ENCODE results near the gene SMPD3.

The SMPD3 gene

DNA sequence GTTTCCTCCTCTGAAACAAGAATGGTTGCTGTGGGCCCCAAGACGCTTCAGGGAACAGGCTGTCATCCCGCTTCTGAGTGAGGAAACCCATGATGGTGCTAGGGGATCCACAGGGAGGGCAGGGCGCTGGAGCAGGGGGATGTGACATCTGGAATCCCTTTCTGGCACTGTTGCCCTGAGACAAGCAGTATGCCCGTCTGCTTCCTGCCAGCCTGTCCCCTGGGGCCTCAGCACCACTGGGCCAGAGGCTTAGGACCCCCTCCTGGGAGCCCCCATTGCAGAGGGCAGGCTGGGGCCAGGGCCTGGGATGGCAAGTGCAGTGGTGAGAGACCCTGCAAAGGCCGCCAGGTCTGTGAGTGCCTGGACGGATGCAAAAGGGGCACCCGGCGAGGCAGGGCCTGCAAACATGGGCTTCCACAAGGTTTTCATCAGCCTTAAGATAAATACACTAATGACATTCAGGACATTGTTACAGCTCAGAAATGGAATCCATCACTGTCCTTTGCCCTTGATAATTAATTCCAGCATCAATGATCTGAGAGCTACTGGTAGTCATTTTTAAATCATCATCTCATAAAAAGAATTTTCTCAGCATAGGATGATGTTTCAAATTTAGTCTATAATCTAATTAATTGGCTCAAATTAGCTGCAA is 85.9 kb downstream of the SMPD3 start:
- no peak overlapping the region for H3K27ac ChIP-seq (ENCODE audit: low read depth, low read length)
- no peak overlapping the region for H3K4me3 ChIP-seq (ENCODE audit: low read depth in 1 of 5, low read length in 5 of 5)
- peaks cover 0 to 21% (median 20%) of the 10 kb centered on the region in 5 donors for H3K36me3 ChIP-seq (ENCODE audit: control insufficient read depth in 5 of 5, insufficient read depth in 5 of 5, low read length in 5 of 5)
- H3K9ac ChIP-seq (ENCODE audit: low read length in 5 of 5), result peak overlapping the region in 1 of 5 donors; percentile 44
- peaks cover 0 to 27% (median 16%) of the 10 kb centered on the region in 5 donors for H3K27me3 ChIP-seq (ENCODE audit: control insufficient read depth in 5 of 5, insufficient read depth in 4 of 5, low read length in 5 of 5)
- no peaks in the 10 kb centered on the region for H3K9me3 ChIP-seq (ENCODE audit: control insufficient read depth in 5 of 5, low read length in 5 of 5)
- H3K4me1 ChIP-seq (ENCODE audit: control insufficient read depth in 5 of 5, insufficient read depth in 5 of 5, low read length in 5 of 5), result peaks cover 0 to 38% (median 24%) of the 10 kb centered on the region in 5 donors

DNA sequence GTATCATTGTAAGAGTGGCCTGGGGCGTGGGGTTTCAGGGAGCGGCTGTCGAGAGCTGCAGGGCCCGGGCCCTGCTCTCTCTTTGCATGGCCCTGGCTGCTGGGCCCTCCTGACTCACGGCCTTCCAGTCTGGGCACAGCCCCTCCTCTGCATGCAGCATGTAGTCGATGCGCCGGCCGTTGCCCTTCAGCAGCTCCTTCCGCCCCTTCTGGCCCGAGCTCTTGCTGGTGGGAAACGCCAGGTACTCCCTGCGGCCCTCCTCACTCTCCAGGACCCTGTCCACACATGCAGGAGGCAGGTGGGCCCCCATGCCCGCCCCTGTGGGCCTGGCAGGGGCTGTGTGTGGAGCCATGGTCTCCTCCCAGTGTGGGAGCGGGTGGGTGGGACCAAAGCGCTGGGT is 86.8 kb downstream of the SMPD3 start:
- Histone ChIP-seq H3K36me3 (ENCODE audit: control insufficient read depth in 5 of 5, insufficient read depth in 5 of 5, low read length in 5 of 5) (peaks cover 0 to 30% (median 29%) of the 10 kb centered on the region in 5 donors), H3K27me3 (ENCODE audit: control insufficient read depth in 5 of 5, insufficient read depth in 4 of 5, low read length in 5 of 5) (peaks cover 0 to 27% (median 16%) of the 10 kb centered on the region in 5 donors), H3K9ac (ENCODE audit: low read length in 5 of 5) (no peak overlapping the region), H3K9me3 (ENCODE audit: control insufficient read depth in 5 of 5, low read length in 5 of 5) (no peaks in the 10 kb centered on the region), H3K27ac (ENCODE audit: low read depth, low read length) (no peak overlapping the region), H3K4me3 (ENCODE audit: low read depth in 1 of 5, low read length in 5 of 5) (no peak overlapping the region), H3K4me1 (ENCODE audit: control insufficient read depth in 5 of 5, insufficient read depth in 5 of 5, low read length in 5 of 5) (peaks cover 0 to 46% (median 29%) of the 10 kb centered on the region in 5 donors)

DNA sequence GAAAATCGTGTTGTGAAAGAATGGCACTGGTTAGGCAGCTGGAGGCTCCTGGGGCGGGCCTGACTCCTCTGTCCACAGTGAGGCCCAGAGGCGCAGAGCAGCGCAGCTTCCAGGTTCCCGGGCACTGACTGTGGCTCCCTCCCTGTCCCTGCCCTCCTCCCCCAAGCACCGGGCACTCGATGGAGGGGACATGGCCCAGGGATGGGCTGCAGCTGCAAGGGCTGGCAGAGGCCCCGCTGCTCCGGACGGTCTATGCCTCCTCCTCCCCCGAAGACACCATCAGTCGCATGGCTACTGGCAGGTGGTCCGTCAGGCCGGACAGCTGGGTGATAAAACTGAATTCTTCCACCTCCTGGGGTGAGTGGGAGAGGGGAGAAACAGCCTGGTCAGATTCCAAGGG is 87.4 kb downstream of the SMPD3 start:
- Histone ChIP-seq H3K27me3 (ENCODE audit: control insufficient read depth in 5 of 5, insufficient read depth in 4 of 5, low read length in 5 of 5) (peaks cover 0 to 23% (median 13%) of the 10 kb centered on the region in 5 donors), H3K4me1 (ENCODE audit: control insufficient read depth in 5 of 5, insufficient read depth in 5 of 5, low read length in 5 of 5) (peaks cover 0 to 49% (median 34%) of the 10 kb centered on the region in 5 donors), H3K27ac (ENCODE audit: low read depth, low read length) (no peak overlapping the region), H3K4me3 (ENCODE audit: low read depth in 1 of 5, low read length in 5 of 5) (no peak overlapping the region), H3K9ac (ENCODE audit: low read length in 5 of 5) (no peak overlapping the region), H3K9me3 (ENCODE audit: control insufficient read depth in 5 of 5, low read length in 5 of 5) (no peaks in the 10 kb centered on the region), H3K36me3 (ENCODE audit: control insufficient read depth in 5 of 5, insufficient read depth in 5 of 5, low read length in 5 of 5) (peaks cover 0 to 35% (median 34%) of the 10 kb centered on the region in 5 donors)

DNA sequence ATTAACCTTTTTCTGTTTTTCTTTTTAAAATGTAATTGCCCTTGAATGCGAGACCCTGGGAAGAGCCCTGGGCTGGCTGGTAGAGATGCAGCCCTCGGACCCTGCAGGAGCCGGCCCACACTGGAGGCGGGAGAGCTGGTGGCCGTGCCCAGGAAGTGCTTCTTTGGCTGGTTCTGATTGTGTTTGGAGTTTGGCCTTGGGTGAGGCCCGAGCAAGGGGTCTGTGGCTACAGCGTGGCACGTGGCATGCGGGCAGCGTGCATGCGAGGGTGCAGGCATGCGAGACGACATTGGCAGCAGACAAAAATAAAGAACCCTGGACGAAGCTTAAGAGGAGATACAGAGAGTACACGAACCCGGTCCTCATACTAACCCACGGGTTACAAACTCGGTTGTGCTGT is 87.8 kb downstream of the SMPD3 start:
- peaks cover 0 to 49% (median 36%) of the 10 kb centered on the region in 5 donors for H3K4me1 ChIP-seq (ENCODE audit: control insufficient read depth in 5 of 5, insufficient read depth in 5 of 5, low read length in 5 of 5)
- H3K27ac ChIP-seq (ENCODE audit: low read depth, low read length), result no peak overlapping the region
- no peaks in the 10 kb centered on the region for H3K9me3 ChIP-seq (ENCODE audit: control insufficient read depth in 5 of 5, low read length in 5 of 5)
- H3K4me3 ChIP-seq (ENCODE audit: low read depth in 1 of 5, low read length in 5 of 5), result no peak overlapping the region
- peaks cover 0 to 19% (median 13%) of the 10 kb centered on the region in 5 donors for H3K27me3 ChIP-seq (ENCODE audit: control insufficient read depth in 5 of 5, insufficient read depth in 4 of 5, low read length in 5 of 5)
- no peak overlapping the region for H3K9ac ChIP-seq (ENCODE audit: low read length in 5 of 5)
- peaks cover 0 to 39% (median 38%) of the 10 kb centered on the region in 5 donors for H3K36me3 ChIP-seq (ENCODE audit: control insufficient read depth in 5 of 5, insufficient read depth in 5 of 5, low read length in 5 of 5)

DNA sequence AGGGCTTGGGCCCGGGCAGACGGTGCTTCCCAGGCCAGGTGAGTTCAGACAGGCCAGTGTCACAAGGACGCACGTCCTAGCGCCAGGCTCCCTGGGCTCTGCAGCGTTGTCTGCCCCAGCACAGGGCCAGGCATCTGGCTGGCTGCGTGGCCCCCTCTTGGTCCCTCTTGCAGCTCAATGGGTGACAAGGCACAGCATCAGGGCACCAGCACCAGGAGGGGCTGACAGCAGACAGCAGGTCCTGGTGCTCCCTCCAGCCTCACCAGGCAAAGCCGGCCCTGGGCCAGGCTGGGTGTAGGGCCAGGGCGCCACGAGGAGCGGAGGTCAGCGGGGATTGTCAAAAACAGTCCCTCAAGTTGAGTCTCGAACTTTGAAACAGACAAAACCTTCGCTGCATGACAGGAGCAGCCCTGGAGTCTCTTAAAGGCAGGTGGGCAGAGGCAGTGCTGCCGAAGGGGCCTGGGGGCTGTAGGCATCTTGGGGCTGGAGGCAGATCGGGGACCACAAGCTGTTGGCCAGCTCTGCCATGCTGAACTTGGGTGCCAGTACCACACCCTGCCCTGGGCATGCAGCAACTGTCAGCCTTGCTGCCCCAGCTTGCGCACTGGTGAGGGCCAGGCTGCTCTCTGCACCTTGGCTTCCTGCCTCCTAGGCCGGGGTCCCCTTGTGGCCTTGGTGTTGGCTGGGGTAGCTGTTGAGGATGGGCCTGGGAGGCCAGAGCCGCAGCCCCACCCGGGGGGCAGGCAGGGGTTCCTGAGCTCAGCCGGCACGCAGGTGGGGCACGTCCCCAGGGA is 88.7 kb downstream of the SMPD3 start:
- Histone ChIP-seq H3K9me3 (ENCODE audit: control insufficient read depth in 5 of 5, low read length in 5 of 5) (no peaks in the 10 kb centered on the region), H3K9ac (ENCODE audit: low read length in 5 of 5) (no peak overlapping the region), H3K27ac (ENCODE audit: low read depth, low read length) (no peak overlapping the region), H3K36me3 (ENCODE audit: control insufficient read depth in 5 of 5, insufficient read depth in 5 of 5, low read length in 5 of 5) (peaks cover 0 to 48% (median 47%) of the 10 kb centered on the region in 5 donors), H3K4me1 (ENCODE audit: control insufficient read depth in 5 of 5, insufficient read depth in 5 of 5, low read length in 5 of 5) (peaks cover 0 to 43% (median 28%) of the 10 kb centered on the region in 5 donors), H3K4me3 (ENCODE audit: low read depth in 1 of 5, low read length in 5 of 5) (no peak overlapping the region), H3K27me3 (ENCODE audit: control insufficient read depth in 5 of 5, insufficient read depth in 4 of 5, low read length in 5 of 5) (peaks cover 0 to 11% (median 7%) of the 10 kb centered on the region in 5 donors)

DNA sequence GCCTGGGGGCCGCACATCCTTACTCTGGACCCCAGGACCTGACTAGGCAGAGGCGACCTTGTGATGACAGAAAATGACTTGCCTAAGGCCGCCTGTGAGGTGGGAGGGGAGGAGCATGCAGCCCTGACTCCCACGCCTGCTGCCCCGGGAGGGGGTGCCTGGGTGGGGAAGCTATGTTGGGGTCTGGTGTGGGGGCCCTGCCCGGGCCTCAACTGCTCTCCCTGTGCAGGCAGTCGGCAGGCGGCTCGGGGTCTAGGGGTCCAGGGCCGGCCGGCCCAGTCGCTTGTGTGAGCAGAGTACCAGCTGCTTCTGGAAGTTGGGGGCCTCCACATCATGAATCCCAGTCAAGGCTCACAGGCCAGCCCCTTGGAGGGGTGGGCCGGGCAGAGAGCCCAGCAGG is 89.4 kb downstream of the SMPD3 start:
- Histone ChIP-seq H3K9ac (ENCODE audit: low read length in 5 of 5) (no peak overlapping the region), H3K4me3 (ENCODE audit: low read depth in 1 of 5, low read length in 5 of 5) (no peak overlapping the region), H3K27me3 (ENCODE audit: control insufficient read depth in 5 of 5, insufficient read depth in 4 of 5, low read length in 5 of 5) (peaks cover 0 to 8% (median 5%) of the 10 kb centered on the region in 5 donors), H3K36me3 (ENCODE audit: control insufficient read depth in 5 of 5, insufficient read depth in 5 of 5, low read length in 5 of 5) (peaks cover 0 to 55% (median 53%) of the 10 kb centered on the region in 5 donors), H3K4me1 (ENCODE audit: control insufficient read depth in 5 of 5, insufficient read depth in 5 of 5, low read length in 5 of 5) (peaks cover 0 to 38% (median 28%) of the 10 kb centered on the region in 5 donors), H3K27ac (ENCODE audit: low read depth, low read length) (no peak overlapping the region), H3K9me3 (ENCODE audit: control insufficient read depth in 5 of 5, low read length in 5 of 5) (no peaks in the 10 kb centered on the region)

DNA sequence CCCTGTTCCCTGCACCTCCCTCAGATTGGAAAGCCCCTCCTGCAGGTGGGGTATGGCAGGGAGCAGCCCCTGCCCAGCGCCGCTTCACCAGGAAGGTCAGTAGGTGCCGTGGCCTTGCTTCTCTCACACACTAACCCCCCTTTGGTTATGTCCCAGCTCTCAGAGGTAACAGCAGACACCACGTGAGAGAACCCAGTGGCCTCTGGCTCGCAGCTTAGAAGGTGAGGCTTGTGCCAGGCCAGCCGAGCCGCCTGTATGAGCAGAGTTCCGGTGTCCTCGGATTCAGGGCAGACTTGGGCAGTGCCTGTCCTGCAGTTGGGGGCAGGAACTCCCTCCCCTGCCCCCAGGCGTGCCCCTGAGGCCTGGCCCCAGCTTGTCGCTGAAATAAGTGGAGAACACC is 90.4 kb downstream of the SMPD3 start:
- Histone ChIP-seq H3K4me1 (ENCODE audit: control insufficient read depth in 5 of 5, insufficient read depth in 5 of 5, low read length in 5 of 5) (peaks cover 0 to 38% (median 28%) of the 10 kb centered on the region in 5 donors), H3K9me3 (ENCODE audit: control insufficient read depth in 5 of 5, low read length in 5 of 5) (no peaks in the 10 kb centered on the region), H3K9ac (ENCODE audit: low read length in 5 of 5) (no peak overlapping the region), H3K36me3 (ENCODE audit: control insufficient read depth in 5 of 5, insufficient read depth in 5 of 5, low read length in 5 of 5) (peaks cover 0 to 65% (median 63%) of the 10 kb centered on the region in 5 donors), H3K27me3 (ENCODE audit: control insufficient read depth in 5 of 5, insufficient read depth in 4 of 5, low read length in 5 of 5) (no peaks in the 10 kb centered on the region), H3K27ac (ENCODE audit: low read depth, low read length) (no peak overlapping the region), H3K4me3 (ENCODE audit: low read depth in 1 of 5, low read length in 5 of 5) (no peak overlapping the region)

DNA sequence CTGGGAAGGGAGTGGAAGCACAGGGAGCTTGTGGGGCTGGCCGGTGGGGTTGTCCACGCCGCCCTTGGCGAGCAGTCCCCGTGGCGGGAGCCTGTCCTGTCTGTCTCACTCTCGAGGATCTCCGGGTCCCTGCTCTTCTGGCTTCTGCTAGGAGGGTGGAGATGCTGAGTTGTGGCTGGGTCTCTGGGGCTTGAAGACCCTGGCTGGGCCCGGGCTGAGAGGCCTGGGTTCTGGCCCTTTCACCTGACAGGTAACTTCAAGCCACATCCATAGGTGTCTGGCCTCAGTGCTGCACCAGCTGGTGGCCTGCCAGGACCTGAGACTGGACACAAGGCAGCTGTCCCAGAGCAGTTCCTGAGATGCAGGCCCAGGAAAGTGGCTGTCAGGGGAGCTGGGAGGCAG is 90.8 kb downstream of the SMPD3 start:
- Histone ChIP-seq H3K4me3 (ENCODE audit: low read depth in 1 of 5, low read length in 5 of 5) (no peak overlapping the region), H3K9ac (ENCODE audit: low read length in 5 of 5) (no peak overlapping the region), H3K36me3 (ENCODE audit: control insufficient read depth in 5 of 5, insufficient read depth in 5 of 5, low read length in 5 of 5) (peaks cover 3 to 69% (median 67%) of the 10 kb centered on the region in 5 donors), H3K9me3 (ENCODE audit: control insufficient read depth in 5 of 5, low read length in 5 of 5) (no peaks in the 10 kb centered on the region), H3K4me1 (ENCODE audit: control insufficient read depth in 5 of 5, insufficient read depth in 5 of 5, low read length in 5 of 5) (peaks cover 0 to 38% (median 28%) of the 10 kb centered on the region in 5 donors), H3K27me3 (ENCODE audit: control insufficient read depth in 5 of 5, insufficient read depth in 4 of 5, low read length in 5 of 5) (no peaks in the 10 kb centered on the region), H3K27ac (ENCODE audit: low read depth, low read length) (no peak overlapping the region)

DNA sequence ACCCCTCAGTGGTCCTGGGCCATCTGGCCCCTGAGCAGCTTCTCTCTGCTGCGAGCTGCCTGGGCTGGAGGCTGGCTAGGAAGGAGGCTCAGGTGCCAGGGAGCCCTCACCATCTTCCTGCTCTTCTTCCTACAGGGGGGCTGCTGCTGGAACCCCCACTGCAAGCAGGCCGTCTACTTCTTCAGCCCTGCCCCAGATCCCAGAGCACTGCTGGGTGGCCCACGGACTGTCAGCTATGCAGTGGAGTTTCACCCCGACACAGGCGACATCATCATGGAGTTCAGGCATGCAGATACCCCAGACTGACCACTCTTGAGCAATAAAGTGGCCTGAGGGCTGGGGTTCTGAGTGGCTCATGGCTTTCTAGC is 91.4 kb downstream of the SMPD3 start:
- no peaks in the 10 kb centered on the region for H3K27me3 ChIP-seq (ENCODE audit: control insufficient read depth in 5 of 5, insufficient read depth in 4 of 5, low read length in 5 of 5)
- H3K4me1 ChIP-seq (ENCODE audit: control insufficient read depth in 5 of 5, insufficient read depth in 5 of 5, low read length in 5 of 5), result peaks cover 0 to 36% (median 23%) of the 10 kb centered on the region in 5 donors
- H3K27ac ChIP-seq (ENCODE audit: low read depth, low read length), result no peak overlapping the region
- no peaks in the 10 kb centered on the region for H3K9me3 ChIP-seq (ENCODE audit: control insufficient read depth in 5 of 5, low read length in 5 of 5)
- H3K4me3 ChIP-seq (ENCODE audit: low read depth in 1 of 5, low read length in 5 of 5), result no peak overlapping the region
- H3K9ac ChIP-seq (ENCODE audit: low read length in 5 of 5), result no peak overlapping the region
- H3K36me3 ChIP-seq (ENCODE audit: control insufficient read depth in 5 of 5, insufficient read depth in 5 of 5, low read length in 5 of 5), result peaks cover 5 to 75% (median 73%) of the 10 kb centered on the region in 5 donors

Measured in subcutaneous abdominal adipose tissue (tissue), 5 donors.